Measurements from ENCODE around the gene KDM1A.
A peak's percentile ranks its signal among the peaks of the same experiment; 100 is the strongest.

Gene KDM1A

DNA sequence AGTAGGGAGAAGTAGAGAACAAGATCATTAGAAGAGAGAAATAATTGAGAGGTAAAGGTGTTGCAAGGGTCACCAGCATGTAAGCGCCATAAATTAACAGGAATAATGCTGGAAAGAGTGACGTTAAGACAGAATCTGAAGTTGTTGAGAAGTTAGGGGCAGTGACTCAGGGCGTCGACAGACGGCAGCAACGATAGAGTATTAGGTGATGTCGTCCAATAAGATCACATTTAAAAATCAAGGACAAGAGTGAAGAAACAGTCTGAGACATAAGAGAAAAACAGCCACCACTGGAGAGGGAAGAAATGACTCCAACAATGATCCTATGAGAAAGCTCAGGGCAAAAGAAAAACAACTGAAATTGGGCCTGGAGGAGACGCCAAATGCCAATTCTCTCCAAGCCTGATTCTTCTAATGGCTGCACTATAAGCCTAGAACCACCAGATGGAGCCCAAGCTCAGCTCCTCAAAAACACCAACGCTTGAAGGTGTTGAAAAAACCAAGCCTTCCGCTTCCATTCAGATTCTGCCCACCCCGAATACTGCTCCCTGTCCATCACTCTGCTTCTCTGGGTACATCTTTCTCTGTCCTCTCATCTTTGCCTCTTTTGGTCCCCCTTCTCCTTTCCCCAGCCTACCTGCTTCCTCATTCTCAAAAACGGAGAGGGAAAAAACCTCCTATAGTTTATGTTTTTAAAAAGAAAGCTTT lies 79.3 kb downstream of the KDM1A start:
- Histone ChIP-seq H3K27me3 (replicated peaks; ENCODE audit: insufficient read depth, low read length) (no peaks in the 10 kb centered on the region), H3K9ac (ENCODE audit: low read length) (no peak overlapping the region), H3K4me2 (ENCODE audit: low read depth, low read length) (no peak overlapping the region), H2AFZ (ENCODE audit: low read length) (no peak overlapping the region), H3K79me2 (ENCODE audit: low read length) (no peaks in the 10 kb centered on the region), H3F3A (ENCODE audit: insufficient read depth, low read length) (no peaks in the 10 kb centered on the region), H3K4me3 (ENCODE audit: low read length) (no peak overlapping the region), H3K36me3 (replicated peaks; ENCODE audit: insufficient read depth, low read length) (no peaks in the 10 kb centered on the region), H3K27ac (ENCODE audit: low read length) (no peak overlapping the region), H3K9me3 (replicated peaks; ENCODE audit: insufficient read depth, low read length) (no peaks in the 10 kb centered on the region), H4K20me1 (ENCODE audit: insufficient read depth, low read length) (no peaks in the 10 kb centered on the region), H3K9me2 (replicated peaks; ENCODE audit: insufficient read depth, low read length) (no peaks in the 10 kb centered on the region), H3K4me1 (ENCODE audit: low read length) (no peaks in the 10 kb centered on the region)
- no peak for TF ChIP-seq EZH2 (optimal IDR thresholded peaks at IDR 0.05; ENCODE audit: low read depth, low read length)
- TF ChIP-seq, protein P1, sequence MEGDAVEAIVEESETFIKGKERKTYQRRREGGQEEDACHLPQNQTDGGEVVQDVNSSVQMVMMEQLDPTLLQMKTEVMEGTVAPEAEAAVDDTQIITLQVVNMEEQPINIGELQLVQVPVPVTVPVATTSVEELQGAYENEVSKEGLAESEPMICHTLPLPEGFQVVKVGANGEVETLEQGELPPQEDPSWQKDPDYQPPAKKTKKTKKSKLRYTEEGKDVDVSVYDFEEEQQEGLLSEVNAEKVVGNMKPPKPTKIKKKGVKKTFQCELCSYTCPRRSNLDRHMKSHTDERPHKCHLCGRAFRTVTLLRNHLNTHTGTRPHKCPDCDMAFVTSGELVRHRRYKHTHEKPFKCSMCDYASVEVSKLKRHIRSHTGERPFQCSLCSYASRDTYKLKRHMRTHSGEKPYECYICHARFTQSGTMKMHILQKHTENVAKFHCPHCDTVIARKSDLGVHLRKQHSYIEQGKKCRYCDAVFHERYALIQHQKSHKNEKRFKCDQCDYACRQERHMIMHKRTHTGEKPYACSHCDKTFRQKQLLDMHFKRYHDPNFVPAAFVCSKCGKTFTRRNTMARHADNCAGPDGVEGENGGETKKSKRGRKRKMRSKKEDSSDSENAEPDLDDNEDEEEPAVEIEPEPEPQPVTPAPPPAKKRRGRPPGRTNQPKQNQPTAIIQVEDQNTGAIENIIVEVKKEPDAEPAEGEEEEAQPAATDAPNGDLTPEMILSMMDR (IDR thresholded peaks at IDR 0.05; ENCODE audit: low read length): peak; percentile 79
- peak; percentile 56 for DNase-seq

DNA sequence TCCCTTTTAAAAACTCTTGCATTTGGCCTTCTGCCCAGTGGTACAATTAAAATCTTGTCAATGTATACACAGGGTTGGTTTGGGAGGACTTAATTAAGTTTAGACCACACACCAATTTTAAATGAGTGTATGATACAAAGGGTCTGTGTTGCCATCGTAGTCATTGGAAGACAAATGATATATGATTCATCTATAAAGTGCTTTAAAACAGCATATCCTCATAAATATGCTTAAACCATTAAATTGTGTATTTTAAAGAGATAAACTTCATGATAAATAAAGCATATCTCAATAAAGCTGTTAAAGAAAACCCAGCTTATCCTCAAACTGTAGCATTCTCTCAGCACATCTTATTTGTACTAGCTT lies 79.9 kb downstream of the KDM1A start:
- H3K36me3 ChIP-seq (replicated peaks; ENCODE audit: insufficient read depth, low read length): no peaks in the 10 kb centered on the region
- H3K4me1 ChIP-seq (ENCODE audit: low read length): no peaks in the 10 kb centered on the region
- no peak for DNase-seq
- no peak overlapping the region for H3K27ac ChIP-seq (ENCODE audit: low read length)
- H3F3A ChIP-seq (ENCODE audit: insufficient read depth, low read length): no peaks in the 10 kb centered on the region
- no peak overlapping the region for H2AFZ ChIP-seq (ENCODE audit: low read length)
- no peak overlapping the region for H3K4me2 ChIP-seq (ENCODE audit: low read depth, low read length)
- no peaks in the 10 kb centered on the region for H4K20me1 ChIP-seq (ENCODE audit: insufficient read depth, low read length)
- no peaks in the 10 kb centered on the region for H3K27me3 ChIP-seq (replicated peaks; ENCODE audit: insufficient read depth, low read length)
- no peak overlapping the region for H3K9ac ChIP-seq (ENCODE audit: low read length)
- H3K79me2 ChIP-seq (ENCODE audit: low read length): no peaks in the 10 kb centered on the region
- no peak for TF ChIP-seq EZH2 (optimal IDR thresholded peaks at IDR 0.05; ENCODE audit: low read depth, low read length)
- TF ChIP-seq, protein P1 (IDR thresholded peaks at IDR 0.05; ENCODE audit: low read length): no peak
- no peaks in the 10 kb centered on the region for H3K9me2 ChIP-seq (replicated peaks; ENCODE audit: insufficient read depth, low read length)
- H3K9me3 ChIP-seq (replicated peaks; ENCODE audit: insufficient read depth, low read length): no peaks in the 10 kb centered on the region
- H3K4me3 ChIP-seq (ENCODE audit: low read length): no peak overlapping the region

DNA sequence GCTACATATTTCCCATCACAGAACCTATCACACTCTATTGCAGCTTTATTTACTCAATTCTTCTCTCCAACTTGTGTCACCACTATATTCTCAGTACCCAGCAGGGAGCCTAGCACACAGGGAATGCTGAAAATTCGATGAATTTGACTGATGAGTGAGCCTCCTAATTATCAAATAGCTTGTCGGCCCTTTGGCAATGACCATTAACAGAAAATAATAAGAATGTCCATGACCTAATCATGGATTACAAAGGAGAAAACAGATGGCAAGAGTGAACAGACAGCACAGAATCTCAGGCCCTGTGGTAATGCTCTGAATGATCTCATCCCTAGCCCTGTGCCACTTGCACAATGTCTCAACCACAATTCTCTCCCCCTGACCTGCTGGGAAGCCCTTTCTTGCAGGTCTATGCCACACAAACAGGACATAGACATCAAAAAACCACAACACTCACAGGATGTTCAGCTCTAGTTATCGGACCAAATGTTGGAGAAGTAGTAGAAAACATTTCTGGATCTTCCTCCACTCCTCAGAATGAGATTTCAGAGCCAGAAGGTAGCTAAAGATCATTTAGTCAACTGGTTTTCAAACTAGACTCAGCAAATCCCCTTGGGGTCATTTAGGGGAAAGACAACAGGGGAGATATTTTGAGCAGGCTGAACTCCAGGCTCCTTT lies 80.9 kb downstream of the KDM1A start:
- Histone ChIP-seq H3K4me2 (ENCODE audit: low read depth, low read length) (no peak overlapping the region), H3K9me3 (replicated peaks; ENCODE audit: insufficient read depth, low read length) (no peaks in the 10 kb centered on the region), H3K9me2 (replicated peaks; ENCODE audit: insufficient read depth, low read length) (no peaks in the 10 kb centered on the region), H3K4me1 (ENCODE audit: low read length) (no peaks in the 10 kb centered on the region), H2AFZ (ENCODE audit: low read length) (no peak overlapping the region), H3K27me3 (replicated peaks; ENCODE audit: insufficient read depth, low read length) (no peaks in the 10 kb centered on the region), H3K79me2 (ENCODE audit: low read length) (no peaks in the 10 kb centered on the region), H3K27ac (ENCODE audit: low read length) (no peak overlapping the region), H4K20me1 (ENCODE audit: insufficient read depth, low read length) (no peaks in the 10 kb centered on the region), H3K36me3 (replicated peaks; ENCODE audit: insufficient read depth, low read length) (no peaks in the 10 kb centered on the region), H3K9ac (ENCODE audit: low read length) (no peak overlapping the region), H3F3A (ENCODE audit: insufficient read depth, low read length) (no peaks in the 10 kb centered on the region), H3K4me3 (ENCODE audit: low read length) (no peak overlapping the region)
- DNase-seq: no peak
- TF ChIP-seq EZH2phosphoT487 (IDR thresholded peaks at IDR 0.05; ENCODE audit: low read length) (no peak), EZH2 (optimal IDR thresholded peaks at IDR 0.05; ENCODE audit: low read depth, low read length) (no peak)
- TF ChIP-seq, protein P1 (IDR thresholded peaks at IDR 0.05; ENCODE audit: low read length): no peak

Data from MM.1S (cell line).